ENCODE data around the gene ADAD2. TPM values are rescaled to one million over a fixed set of nuclear protein-coding genes. Genes with fewer than 3 reads are reported as not detected.

ADAD2 gene
- polyA plus RNA-seq, 1 experiment, result not detected

- ChIA-PET CTCF (no interaction called here), POLR2A (no interaction called here)
- TF ChIP-seq, protein P1, sequence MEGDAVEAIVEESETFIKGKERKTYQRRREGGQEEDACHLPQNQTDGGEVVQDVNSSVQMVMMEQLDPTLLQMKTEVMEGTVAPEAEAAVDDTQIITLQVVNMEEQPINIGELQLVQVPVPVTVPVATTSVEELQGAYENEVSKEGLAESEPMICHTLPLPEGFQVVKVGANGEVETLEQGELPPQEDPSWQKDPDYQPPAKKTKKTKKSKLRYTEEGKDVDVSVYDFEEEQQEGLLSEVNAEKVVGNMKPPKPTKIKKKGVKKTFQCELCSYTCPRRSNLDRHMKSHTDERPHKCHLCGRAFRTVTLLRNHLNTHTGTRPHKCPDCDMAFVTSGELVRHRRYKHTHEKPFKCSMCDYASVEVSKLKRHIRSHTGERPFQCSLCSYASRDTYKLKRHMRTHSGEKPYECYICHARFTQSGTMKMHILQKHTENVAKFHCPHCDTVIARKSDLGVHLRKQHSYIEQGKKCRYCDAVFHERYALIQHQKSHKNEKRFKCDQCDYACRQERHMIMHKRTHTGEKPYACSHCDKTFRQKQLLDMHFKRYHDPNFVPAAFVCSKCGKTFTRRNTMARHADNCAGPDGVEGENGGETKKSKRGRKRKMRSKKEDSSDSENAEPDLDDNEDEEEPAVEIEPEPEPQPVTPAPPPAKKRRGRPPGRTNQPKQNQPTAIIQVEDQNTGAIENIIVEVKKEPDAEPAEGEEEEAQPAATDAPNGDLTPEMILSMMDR (IDR thresholded peaks at IDR 0.05; ENCODE audit: insufficient read depth, low read depth, low read length), result no peak
Observed at GRCh38 chr16:84243732-84244131, 52.8 kb downstream of the ADAD2 start.

DNA sequence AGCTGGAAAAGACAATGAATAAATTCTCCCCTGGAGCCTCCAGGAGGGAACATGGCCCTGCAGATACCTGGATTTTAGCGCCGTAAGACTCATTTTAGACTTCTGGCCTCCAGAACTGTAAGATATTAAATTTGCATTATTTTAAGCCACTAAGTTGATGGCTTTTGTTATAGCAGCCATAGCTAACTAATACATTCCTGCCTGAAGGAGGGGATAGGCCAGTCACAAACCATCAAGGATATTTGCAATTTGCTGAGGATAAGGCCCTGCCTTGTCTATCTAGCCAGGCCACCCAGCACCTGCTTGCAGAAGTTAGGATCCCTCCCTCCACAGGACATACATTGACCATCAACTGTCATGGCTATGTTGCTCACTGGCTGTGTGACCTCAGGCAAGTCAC lies 53.8 kb downstream of the ADAD2 start:
- TF ChIP-seq, protein P1 (IDR thresholded peaks at IDR 0.05; ENCODE audit: insufficient read depth, low read depth, low read length), result no peak
- CTCF ChIA-PET, result no interaction called here
- Histone ChIP-seq H3K4me3 (ENCODE audit: low read depth, low read length) (no peak overlapping the region), H3K27me3 (ENCODE audit: control insufficient read depth, insufficient read depth, low read length) (peaks cover 11% of the 10 kb centered on the region), H3K36me3 (ENCODE audit: control insufficient read depth, insufficient read depth, low read length) (no peaks in the 10 kb centered on the region)
- DNase-seq (ENCODE audit: low read depth), result no peak
- POLR2A ChIA-PET, result no interaction called here

More at GRCh38 chr16:84243732-84244131, 52.8 kb downstream of the ADAD2 start:
- H3K4me3 ChIP-seq (ENCODE audit: low read depth, low read length), result no peak overlapping the region
- H3K36me3 ChIP-seq (ENCODE audit: control insufficient read depth, insufficient read depth, low read length), result no peaks in the 10 kb centered on the region
- no peak for DNase-seq (ENCODE audit: low read depth)
- H3K27me3 ChIP-seq (ENCODE audit: control insufficient read depth, insufficient read depth, low read length), result peaks cover 15% of the 10 kb centered on the region

DNA sequence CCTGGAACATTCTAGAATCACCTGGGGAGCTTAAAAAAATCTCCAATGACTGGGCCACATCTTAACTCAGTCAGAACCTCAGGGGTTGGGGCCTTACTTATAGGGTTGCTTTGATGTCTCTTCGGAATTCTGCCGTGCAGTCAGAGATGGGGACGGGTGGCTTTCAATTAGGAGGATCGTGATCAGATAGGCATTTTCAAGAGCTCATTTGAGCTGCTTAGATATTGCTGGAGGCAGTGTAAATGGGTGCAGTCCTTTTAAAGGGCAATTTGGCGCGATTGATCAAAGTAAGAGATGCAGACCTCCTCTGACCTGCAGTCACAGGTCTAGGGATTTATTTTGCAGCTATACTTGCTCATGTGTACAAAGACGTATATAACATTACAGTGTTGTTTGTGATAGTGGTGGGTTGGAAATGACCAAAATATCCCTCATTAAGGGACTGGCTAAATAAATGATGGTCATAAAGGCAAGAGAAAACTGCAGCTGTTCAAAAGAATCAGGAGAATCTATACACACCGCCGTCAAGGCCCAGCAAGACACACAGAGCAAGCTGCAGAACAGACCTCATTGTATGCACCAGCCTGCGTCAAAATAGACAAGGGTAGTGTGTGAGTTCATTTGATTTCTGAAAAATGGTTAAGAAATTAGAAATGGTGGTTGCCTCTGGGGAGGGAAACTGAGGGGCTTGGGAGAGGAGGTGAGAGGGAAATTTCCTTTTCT lies 55.2 kb downstream of the ADAD2 start:
- Histone ChIP-seq H3K4me3 (ENCODE audit: low read depth, low read length) (no peak overlapping the region), H3K36me3 (ENCODE audit: control insufficient read depth, insufficient read depth, low read length) (no peaks in the 10 kb centered on the region), H3K27me3 (ENCODE audit: control insufficient read depth, insufficient read depth, low read length) (peaks cover 8% of the 10 kb centered on the region)
- TF ChIP-seq, protein P1 (IDR thresholded peaks at IDR 0.05; ENCODE audit: insufficient read depth, low read depth, low read length), result no peak
- no peak for DNase-seq (ENCODE audit: low read depth)
- ChIA-PET POLR2A (no interaction called here), CTCF (no interaction called here)

DNA sequence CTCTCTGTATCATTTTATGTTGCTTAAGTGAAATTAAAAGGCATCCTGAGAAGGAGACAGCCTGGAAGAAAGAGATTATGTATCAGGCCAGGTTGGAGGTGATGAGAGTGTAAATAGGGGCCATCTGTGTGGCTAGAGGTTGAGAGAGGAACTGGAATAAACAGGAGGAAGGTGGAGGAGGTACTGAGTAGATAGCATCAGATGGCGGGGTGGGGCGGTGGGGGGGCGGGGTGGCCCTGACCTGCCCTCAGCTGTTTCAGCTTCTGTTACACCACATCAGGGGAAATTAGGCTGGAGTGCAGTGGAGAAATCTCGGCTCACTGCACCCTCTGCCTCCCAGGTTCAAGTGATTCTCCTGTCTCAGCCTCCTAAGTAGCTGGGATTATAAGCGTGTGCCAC lies 55.7 kb downstream of the ADAD2 start:
- POLR2A ChIA-PET, result no interaction called here
- TF ChIP-seq, protein P1 (IDR thresholded peaks at IDR 0.05; ENCODE audit: insufficient read depth, low read depth, low read length), result no peak
- CTCF ChIA-PET, result interaction anchor here (1.1 kb wide), 1 partner anchor 162 kb away, joined by 3 read pairs; no protein-coding TSS in a partner anchor
- Histone ChIP-seq H3K4me3 (ENCODE audit: low read depth, low read length) (no peak overlapping the region), H3K27me3 (ENCODE audit: control insufficient read depth, insufficient read depth, low read length) (peaks cover 3% of the 10 kb centered on the region), H3K36me3 (ENCODE audit: control insufficient read depth, insufficient read depth, low read length) (no peaks in the 10 kb centered on the region)
- DNase-seq (ENCODE audit: low read depth), result no peak

Other genes starting within 250 kb of the ADAD2 start
- 2.0 and 5.1 TPM in 2 replicates for gene OSGIN1, start 237.9 kb upstream of the ADAD2 start, polyA plus RNA-seq (2011; rRNA removed)
- 0.06 and 0.15 TPM in 2 replicates for gene NECAB2, start 222.9 kb upstream of the ADAD2 start, polyA plus RNA-seq (2011; rRNA removed)
- gene SLC38A8, start 148.4 kb upstream of the ADAD2 start, polyA plus RNA-seq (2011; rRNA removed), result not detected in 2 replicates
- gene MBTPS1, start 74.2 kb upstream of the ADAD2 start, polyA plus RNA-seq (2011; rRNA removed), result 72.6 and 89.7 TPM in 2 replicates
- gene HSDL1, start 46.0 kb upstream of the ADAD2 start, polyA plus RNA-seq (2011; rRNA removed), result 12.1 and 15.5 TPM in 2 replicates
- gene DNAAF1, start 45.8 kb upstream of the ADAD2 start, polyA plus RNA-seq (2011; rRNA removed), result not detected in 2 replicates
- gene TAF1C, start 4.1 kb upstream of the ADAD2 start, polyA plus RNA-seq (2011; rRNA removed), result 12.8 and 23.4 TPM in 2 replicates
- not detected in 2 replicates for gene KCNG4, start 48.9 kb downstream of the ADAD2 start, polyA plus RNA-seq (2011; rRNA removed)
- gene WFDC1, start 103.7 kb downstream of the ADAD2 start, polyA plus RNA-seq (2011; rRNA removed), result 62.1 and 85.8 TPM in 2 replicates
- not detected in 2 replicates for gene ATP2C2, start 177.4 kb downstream of the ADAD2 start, polyA plus RNA-seq (2011; rRNA removed)